ENCODE data around the gene TCFL5.

Gene TCFL5

DNA sequence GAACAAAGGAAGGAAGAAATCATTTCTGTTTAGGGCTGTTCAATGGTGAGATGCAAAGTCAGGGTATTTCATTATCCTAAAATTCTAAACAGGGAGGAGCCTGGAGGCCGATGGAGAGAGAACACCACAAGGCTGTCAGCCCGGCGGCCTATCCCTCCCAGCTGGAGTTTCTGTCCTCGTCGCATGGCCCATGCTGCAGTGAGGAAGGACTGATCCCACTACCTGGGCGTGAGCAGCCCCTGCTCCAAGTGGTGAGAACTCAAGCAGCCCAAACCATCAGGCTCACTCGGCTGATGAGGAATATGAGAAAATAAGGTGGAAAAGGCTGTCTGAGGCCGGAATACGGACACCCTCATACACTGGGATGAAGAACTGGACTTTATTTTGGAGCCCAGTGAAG, 33.9 kb upstream of the TCFL5 start:
- no peak for DNase-seq

DNA sequence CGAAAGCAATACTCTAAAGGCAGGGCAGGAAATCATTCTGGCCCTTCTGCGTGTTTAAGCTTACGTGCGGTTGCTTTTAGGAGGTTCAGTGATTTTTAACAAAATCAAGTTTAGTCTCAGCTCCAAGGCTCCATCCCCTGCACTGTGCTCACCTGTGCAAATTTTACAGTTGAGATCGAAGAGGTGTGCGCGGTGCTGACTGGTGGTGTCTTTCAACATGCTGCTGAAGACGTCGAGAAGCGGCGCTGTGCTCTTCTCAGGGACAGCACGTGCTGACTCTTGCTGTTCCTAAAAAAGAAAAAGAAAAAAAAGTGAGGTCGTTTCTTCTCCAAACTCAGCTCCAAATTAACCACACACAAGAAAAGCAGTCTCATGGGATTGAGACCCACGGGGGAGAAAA, 32.6 kb upstream of the TCFL5 start:
- DNase-seq, result no peak

DNA sequence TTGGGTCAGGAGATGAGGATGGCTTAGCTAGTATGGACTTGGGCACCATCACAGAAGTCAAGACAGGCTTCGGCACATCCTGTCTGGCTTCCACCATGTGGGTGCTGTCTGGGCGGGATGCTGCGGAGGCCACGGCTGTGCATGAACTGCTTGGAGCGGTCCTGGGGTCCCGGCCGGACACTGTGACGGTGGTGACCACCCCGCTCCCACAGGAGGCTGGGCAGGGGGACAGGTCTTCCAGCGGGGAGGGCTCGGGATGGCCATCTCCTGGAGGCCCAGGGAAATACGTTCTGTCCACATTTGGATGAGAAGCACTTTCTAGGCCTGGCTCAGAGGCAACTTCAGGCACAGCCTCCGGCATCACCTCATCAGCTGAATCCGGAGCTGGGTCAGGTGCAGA, 32.1 kb upstream of the TCFL5 start:
- DNase-seq, result no peak

DNA sequence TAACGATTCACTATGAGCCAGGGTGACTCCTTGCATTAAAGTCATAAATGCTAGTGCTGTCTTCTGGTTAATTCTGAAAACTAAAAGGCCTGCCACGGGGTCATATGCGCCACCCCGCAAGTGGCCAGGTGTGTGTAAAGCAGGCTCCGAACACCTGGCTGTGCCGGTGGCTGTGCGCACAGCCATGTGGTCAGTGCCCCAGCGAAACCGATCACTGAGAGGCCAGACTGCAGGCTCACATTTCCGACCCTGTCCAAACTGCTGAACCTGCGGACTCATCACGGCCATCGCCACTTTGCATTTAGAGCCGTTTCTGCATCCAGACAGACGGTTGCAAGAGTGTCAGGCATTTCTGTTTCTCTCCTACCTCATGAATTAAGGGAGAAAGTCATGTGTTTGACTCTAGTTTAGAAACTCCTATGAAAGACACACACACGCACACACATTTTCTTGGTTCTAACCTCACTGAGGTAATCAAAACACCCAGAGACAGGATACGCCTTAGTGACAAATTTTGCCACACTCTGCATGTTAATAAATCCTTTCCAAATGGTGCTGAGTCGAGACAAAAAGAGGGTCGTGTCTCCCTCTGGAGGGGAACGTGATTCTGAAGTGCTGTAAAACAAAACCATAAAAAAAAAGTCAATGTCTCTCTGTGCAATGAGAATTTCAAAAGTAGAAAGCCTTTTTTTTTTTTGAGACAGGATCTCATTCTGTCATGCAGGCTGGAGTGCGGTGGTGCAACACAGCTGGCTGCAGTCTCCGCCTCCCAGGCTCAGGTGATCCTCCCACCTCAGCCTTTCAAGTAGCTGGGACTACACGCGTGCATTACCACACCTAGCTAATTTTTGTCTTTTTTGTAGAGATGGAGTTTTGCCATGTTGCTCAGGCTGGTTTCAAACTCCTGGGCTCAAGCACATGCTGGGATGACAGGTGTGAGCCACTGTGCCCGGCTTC, 31.0 kb upstream of the TCFL5 start:
- peak; percentile 23 for DNase-seq

DNA sequence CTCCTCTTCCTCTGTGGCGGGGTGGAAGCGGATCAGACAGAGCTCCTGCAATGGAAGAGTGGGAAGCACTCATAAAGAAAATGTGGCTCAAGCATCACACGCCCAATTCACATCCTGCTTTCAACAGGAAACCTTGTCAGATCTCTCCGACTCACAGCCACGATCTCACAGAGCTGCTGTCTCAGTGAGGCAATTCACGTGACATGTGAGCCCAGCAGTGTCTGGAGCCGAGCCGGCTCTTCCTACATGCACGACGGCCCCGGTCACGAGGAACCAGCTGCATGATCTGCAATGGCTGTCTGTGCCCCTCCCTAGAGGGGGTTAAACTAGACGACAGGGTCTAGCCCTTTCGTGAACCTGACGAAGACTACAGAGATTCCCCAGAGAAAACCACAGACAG, 29.5 kb upstream of the TCFL5 start:
- DNase-seq, result peak; percentile 58

DNA sequence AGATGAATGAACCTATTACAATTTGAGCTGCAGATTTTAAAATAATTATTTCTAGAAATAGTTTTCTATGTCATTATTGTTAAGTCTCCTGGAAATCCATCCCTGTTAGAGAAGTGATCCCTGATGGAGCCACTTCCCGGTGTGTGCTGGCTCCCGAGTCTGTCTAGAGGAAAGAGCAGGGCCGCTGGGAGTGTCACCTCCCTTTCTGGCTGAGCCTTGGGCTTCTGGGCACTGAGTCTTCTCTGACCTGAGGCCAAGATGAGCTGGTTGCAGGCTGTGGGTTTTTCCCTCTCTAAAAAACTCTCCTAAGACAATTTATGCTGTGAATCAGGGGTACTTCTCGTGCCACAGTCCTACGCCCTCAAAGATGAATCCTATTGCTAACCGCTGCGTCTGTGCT, 28.8 kb upstream of the TCFL5 start:
- DNase-seq, result no peak

DNA sequence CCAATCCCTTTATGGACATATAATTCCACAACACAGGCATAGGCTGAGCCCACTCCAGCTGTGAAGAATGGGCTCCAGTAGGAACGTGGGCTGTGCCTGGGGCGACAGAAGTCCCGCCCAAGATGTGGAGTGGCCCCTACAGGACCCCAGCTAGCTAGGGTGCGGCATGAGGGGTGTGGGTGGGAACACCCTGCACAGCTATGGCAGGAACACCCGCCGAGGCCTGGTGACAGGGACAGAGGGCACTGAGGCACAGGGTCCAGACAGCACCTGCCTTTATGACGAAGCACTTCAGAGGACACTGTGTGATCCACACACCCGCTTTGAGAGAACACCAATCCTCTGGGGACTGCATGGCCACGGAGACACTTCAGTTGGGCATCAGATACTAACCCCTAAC, 28.2 kb upstream of the TCFL5 start:
- DNase-seq, result no peak

DNA sequence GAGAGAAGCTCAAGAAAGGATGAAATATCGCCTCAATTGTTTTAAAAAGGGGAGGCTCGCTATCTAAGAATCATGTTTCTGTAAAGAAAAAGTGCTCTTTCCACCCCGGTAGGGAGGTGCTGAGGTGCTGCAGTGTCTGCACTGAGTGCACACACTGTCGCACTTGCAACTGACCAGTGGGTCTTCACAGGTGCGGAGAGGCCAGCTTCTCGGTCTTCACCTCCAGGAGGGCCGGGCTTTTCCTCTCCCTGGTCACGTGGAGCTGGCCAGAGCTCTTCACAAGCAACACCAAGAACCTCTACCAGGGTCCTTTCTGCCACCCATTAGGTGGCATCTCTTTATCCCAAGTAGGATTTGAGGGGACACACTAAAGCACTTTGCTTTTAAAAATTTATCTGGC, 27.8 kb upstream of the TCFL5 start:
- DNase-seq, result no peak

DNA sequence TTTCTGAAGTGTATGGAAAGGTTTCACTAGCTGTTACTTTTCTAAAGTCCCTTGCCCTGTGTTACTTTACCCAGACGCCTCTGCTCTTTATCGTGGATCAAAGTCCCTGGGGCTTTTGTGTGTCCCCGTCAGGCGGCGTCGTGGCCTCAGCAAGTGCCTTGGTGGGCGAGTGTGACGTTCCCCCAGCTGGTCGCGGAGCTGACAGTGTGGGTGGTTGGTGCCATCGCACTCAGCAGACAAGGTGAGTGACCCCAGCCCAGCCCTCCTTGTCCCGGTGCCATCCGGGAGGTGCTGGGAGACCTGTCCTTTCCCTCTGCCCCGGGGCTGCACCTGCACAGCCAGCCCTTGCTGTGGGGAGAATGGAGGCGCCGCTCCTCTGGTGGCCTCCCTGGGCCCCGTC, 27.3 kb upstream of the TCFL5 start:
- no peak for DNase-seq

DNA sequence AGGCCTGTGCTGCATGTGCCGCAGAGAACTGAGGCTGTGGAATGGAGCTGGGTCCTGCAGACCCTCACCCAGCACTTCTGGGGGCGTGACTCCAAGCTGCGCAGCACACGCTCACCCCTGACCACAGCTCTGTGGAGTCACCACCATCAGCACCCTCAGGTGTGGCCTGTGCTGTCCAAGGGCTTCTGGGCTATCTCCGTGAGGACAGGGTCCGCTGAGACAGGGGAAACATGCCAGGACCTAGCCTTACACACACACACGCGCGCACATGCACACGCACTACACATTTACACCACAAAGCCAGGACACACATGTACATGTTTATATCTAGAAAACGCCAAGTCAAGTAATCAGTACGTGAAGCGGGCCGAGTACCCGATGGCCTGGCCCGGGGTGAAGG, 26.8 kb upstream of the TCFL5 start:
- DNase-seq, result no peak

DNA sequence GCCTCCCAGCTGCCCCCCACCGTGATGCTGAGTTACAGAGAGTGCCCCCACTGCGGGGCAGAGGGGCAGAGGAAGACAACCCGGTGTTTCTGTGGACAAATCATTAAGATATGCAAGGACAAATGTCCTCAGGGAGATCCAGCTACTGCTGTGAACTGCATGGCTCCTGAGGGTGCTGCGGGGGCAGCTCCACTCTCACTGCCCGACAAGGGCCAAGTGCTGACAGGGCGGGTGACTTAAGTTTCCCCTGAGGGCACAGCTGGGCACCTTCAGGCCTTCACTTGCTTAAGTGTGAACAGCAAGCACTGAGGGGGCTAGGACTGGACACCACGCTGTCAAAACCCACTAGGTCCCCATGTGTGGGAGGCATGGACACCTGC, 26.2 kb upstream of the TCFL5 start:
- no peak for DNase-seq

DNA sequence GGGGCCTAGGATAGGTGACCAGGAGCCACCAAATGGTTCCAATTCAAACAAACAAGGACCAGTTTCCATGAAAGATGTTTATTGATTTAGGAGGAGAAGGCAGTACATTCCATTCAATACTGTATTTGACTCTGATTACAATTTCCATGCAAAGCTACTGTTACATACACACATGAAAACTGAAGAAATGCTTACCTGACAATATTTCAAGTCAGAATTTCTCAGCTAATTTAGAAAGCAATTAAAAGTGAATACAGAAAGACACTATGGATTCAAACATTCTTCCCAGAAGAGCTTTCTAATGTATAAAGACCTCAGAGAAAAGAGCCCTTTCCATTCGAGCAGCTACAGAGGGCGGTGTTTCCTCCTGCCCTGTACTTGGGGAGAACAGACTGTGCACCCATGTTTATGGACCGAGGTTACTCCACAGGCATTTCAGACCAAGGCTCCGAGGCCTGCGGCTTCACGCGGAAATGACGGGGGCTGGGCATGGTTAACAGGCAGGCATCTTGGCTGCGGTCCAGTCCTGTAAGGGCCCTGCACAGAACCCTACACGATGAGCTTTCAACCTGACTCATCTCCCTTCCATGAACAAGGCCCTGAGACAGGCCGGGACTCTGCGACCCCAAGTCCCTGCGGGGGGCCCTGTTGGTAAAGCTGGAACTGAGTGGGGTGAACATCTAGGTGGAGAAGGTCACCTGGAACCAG, 25.7 kb upstream of the TCFL5 start:
- peak; percentile 24 for DNase-seq

DNA sequence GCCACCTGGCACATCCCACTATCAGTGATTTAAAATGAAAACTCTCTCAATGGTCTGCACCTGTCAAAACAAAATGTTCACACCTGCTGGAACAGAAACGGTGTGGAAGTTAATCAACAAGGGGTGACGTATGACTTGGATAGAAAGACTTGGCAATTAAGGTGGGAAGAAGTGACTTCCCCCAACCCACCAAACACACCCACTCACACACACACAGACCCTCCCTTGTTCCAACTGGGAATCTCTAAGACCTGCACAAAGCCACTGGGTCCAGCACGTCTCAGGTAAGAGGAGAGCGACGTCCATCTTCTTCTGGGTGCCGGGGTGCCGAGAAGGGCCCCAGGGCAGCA, 25.1 kb upstream of the TCFL5 start:
- no peak for DNase-seq

DNA sequence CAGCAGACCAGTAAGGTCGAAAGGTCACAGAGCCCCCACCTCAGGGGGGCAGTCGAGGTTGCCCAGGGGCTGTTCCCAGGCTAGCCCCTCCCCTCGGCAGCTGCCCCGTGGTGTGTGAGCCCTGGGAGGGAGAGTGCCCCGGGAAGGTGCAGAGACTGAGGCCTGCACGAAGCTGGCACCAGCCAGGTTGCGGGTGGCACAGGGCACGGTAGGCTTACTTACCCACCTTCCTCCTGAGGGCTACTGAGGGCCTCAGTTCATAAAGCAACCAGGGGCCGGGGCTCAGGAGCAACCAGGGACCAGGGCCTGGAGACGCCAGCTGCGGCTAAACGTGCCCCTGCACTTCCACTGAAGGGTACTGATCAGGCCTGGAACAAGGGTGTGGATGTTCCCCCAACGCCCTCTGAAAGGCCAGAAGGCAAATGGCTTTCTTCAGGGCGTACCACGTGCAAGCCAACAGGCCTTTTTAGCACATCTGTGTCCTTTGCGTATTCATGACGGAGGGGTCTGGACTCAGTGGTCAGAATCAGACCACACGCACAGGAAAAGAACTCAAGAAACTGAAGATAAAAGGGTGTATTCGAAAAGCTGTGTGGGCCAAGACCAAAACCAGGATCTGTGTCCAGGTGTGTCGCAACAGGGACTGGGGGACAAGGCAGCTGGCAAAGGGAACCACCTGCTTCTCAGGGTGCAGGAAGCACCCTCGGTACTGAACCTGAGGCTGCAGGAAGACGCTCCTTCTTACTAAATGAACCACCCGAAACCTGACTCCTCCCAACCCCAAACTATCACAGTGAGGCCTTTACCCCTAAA, 24.5 kb upstream of the TCFL5 start:
- DNase-seq, result no peak

DNA sequence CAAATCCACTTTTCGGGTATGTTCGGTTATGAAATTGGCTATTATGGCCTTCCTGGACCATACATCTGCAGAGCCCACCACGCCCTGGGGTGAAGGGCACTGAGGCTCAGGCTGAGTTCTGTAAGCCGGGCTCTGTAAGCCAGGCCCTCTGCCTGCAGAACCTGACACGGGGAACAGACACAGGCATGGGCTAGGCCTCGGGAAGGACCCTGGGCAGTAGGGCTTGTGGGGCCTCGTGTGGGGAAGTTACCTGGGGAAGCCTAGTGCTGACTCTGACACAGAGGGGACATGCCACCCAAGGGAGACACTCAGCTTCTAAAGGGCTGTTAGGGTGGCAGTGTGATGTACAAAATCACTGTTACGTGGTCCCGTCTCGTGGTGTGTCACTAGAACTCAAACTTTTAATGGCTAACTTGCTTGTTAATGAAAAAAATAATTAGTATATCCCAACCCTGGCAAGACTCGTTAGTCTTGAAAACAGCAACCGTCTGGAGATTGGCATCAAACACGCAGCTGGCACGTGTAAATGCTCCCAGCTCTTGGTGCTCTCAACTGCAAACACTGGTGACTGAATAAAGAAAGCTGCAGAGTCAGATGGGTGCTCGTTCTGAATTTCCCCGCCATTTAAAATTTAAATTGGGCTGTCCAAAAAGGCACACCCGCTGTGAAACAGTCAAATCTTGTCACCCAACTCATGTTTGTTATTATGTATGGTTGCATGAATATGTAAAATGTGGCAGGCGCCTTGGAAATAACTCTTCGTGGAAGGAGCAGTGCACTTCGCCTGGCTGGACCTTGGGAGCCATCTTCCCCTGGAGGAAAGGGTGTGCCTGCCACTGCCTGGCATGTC, 23.6 kb upstream of the TCFL5 start:
- DNase-seq, result no peak

DNA sequence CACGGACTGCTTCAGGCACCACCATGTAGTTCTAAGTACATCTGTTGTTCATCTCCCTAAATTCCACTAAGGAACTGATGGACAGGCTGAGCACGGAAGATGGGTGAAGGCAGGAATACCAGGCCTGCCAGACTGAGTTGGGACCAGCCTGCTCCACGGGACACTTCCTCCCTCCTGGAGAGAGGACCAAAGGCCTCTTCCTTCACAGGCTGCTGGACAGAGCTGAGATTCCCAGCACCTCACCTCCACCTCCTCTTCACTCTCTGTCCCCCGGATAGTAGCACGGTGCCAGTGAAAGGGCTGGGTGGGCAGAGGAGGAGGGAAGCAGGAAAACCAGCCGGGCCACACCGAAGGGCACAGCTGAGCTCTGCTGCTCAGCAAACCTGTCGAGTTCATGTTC, 22.9 kb upstream of the TCFL5 start:
- DNase-seq, result no peak

DNA sequence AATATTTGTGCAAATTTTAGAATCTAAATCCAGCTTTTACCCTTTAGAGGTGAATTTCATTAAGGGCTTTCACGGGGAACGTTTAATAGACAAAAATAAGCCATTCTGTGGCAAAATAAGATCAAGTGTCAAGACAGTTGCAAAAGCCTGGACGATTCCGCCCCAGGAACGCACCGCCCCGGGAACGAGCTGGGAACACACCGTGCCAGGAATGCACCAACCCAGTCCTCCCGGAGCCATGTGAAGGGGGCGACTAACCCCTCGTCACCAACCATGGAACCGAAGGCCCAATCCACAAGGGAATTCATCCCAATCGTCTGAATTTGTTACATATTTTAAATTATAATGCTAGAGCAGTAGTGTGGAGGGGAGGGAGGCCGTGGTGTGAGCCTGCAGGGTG, 20.8 kb upstream of the TCFL5 start:
- DNase-seq, result no peak

DNA sequence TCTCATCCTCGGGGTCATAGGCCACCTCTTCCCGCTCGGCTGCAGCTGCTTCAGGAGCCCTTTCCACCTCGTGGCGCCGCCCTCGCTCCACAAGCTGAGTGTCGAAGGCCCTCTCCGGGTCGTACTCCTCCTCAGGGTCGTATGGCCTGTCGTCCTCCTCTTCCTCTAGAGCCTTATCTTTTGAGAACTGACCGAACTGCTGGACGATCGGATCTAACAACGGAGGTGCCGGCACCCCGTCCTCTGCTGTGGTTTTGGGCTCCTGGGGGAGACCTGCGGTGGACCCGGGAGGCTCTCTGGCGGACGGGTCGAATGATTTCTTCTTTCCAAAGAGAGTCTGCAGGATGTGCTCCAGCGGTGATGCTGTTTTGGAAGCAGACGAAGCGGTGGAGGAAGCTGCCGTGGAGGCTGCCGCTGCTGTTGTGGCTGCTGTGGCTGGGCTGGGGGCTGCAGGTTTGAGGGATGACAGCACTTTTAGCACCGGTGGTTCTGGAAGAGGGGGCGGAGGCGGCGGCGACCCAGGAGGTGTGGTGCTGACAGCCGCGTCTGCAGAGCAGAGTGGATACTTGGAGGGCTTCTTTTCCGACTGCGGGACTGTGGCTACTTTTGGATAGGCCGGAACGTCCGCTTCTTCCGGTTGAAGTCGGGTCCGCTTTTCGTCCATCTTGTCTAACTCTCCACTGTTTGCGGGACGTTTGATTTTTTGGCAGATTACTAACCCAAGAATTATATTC, 20.2 kb upstream of the TCFL5 start:
- DNase-seq, result no peak

DNA sequence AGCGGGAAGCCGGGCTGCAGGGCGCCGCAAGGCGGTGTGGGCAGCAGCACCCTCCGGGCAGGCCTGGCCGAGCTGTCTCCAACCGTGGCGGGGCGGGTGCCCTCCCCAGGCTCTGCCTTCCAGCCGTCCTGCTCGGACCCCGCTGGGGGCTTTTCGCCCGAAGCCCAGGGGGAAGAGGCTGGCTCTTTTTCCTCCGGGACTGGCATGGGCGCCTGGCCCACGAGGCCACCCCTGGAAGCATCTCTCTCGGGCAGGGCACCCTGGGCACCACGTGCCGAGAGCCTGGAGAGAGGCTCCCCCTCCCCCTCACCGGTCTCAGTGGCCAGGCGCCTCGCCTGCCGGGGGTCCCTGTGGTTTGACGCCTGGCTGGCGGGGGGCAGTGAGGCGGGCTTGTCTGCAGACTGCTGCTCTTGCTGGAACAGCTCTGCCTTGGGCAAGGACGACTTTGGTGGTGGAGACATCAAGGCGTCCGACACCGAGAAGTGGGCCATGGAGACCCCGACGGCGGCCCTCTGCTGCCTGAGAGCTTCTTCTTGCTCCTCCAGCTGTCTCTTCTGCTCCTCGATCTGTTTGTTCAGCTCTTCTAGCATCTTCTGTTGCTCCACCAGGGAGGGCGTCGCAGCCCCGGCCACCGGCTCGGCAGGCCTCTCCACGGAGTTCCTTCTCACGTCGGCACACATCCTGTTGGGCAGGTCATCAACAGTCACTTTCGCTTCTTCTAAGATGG, 19.5 kb upstream of the TCFL5 start:
- DNase-seq, result no peak

DNA sequence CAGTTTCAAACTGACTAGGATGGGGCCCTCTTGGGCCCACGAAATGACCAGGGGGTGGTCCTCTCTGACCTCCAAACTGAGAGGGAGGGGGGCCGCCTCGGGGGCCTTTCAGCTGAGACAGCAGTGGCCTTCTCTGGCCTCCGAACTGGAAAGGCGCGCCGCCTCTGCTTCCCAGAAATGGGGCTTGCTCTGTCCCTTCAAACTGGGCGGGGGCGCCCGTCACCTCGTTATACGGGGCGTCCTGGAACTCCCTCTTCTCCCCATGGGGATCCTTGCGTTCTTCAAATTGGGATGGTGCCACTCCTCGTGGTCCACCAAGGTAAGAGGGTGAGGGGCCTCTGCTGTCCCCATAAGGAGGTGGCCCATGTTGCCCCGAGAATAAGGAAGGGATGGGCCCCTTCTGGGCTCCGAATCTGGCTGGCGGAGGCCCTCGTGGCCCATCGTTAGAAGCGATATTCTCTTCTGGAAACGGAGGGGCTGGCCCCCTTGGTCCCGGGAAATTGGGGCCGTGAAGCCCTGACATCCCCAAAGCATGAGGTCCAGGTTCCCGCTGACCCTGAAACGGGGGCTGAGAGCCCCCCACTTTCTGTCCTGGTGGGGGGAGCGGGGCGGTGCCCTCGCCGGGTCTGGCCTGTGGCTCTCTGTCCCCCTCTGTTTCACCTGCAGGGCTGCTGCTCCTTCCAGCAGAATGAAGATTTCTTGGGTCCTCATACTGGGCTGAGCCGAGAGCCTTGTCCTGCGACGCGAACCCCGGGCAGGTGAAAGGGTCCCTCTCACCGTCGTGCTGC, 18.7 kb upstream of the TCFL5 start:
- DNase-seq, result no peak

Data from central memory CD4-positive, alpha-beta T cell (primary cell).